NCI-H187 treated with DMSO at 0.1 percent for 48 hours (cell line): ENCODE measurements around the gene GPR39.

ENCODE experiments used
- DNase-seq: peaks from one replicate; lab custom pipeline; 2025; lab: John Stamatoyannopoulos, UW

GPR39 gene

GRCh38 chr2:132642415-132642814, 225.8 kb downstream of the GPR39 start:
- DNase-seq = no peak

- no peak for DNase-seq
Measured at GRCh38 chr2:132645176-132645575, 228.6 kb downstream of the GPR39 start.

GRCh38 chr2:132645722-132646539, 229.3 kb downstream of the GPR39 start:
- DNase-seq = no peak

- DNase-seq = no peak
Measured at GRCh38 chr2:132646540-132647108, 230.0 kb downstream of the GPR39 start.

- no peak for DNase-seq
Measured at GRCh38 chr2:132651115-132652045, 234.8 kb downstream of the GPR39 start.

- no peak for DNase-seq
Measured at GRCh38 chr2:132652474-132652873, 235.9 kb downstream of the GPR39 start.

- no peak for DNase-seq
Measured at GRCh38 chr2:132654335-132654734, 237.7 kb downstream of the GPR39 start.

- no peak for DNase-seq
Measured at GRCh38 chr2:132654968-132655367, 238.4 kb downstream of the GPR39 start.

- no peak for DNase-seq
Measured at GRCh38 chr2:132656266-132656975, 239.8 kb downstream of the GPR39 start.

- DNase-seq = no peak
Measured at GRCh38 chr2:132659331-132659730, 242.7 kb downstream of the GPR39 start.

GRCh38 chr2:132662732-132663131, 246.1 kb downstream of the GPR39 start:
- DNase-seq = no peak

- no peak for DNase-seq
Measured at GRCh38 chr2:132664096-132664495, 247.5 kb downstream of the GPR39 start.

GRCh38 chr2:132665401-132666140, 249.0 kb downstream of the GPR39 start:
- no peak for DNase-seq

- DNase-seq = no peak
Measured at GRCh38 chr2:132667706-132668105, 251.1 kb downstream of the GPR39 start.

- DNase-seq = no peak
Measured at GRCh38 chr2:132668189-132668823, 251.7 kb downstream of the GPR39 start.

- no peak for DNase-seq
Measured at GRCh38 chr2:132668987-132669907, 252.6 kb downstream of the GPR39 start.

- DNase-seq = no peak
Measured at GRCh38 chr2:132669908-132670495, 253.4 kb downstream of the GPR39 start, which contains the start of gene LYPD1. LYPD1 (minus strand) TSS chr2:132670205; CDS start chr2:132669932, 273 bp downstream.

GRCh38 chr2:132670496-132671150, 254.0 kb downstream of the GPR39 start:
- no peak for DNase-seq
